ENCODE measurements around the gene NSRP1. TPM values are rescaled to one million over a fixed set of nuclear protein-coding genes. Genes with fewer than 3 reads are reported as not detected.

The NSRP1 gene
- total RNA-seq, 1 experiment from 2014 or later = 22.8 TPM

DNA sequence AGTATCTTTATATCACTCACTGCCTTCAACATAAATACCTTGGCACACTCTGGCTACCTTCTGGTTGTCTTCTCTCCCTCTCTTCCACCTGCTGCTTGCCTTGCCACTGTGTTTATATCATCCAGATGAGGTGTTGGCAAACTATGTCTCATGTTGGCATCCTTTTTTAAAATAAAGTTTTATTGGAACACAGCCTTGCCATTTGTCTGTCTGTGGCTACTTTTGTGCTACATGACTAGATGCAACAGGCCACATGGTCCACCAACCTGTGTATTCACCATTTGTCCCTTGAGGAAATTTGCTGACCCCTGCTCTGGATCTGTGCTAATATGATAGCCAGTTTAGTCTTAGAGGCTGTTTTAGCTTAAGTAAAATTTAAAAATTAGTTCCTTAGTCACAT lies 36.8 kb downstream of the NSRP1 start:
- ATAC-seq = no peak
- Mint-ChIP-seq H3K27me3 (ENCODE audit: low read depth) (no peaks in the 10 kb centered on the region), H3K9me3 (peaks cover 3% of the 10 kb centered on the region), H3K4me1 (peaks cover 3% of the 10 kb centered on the region), H3K4me3 (no peak overlapping the region), H3K27ac (no peak overlapping the region), H3K36me3 (peaks cover 16% of the 10 kb centered on the region)
- ChIA-PET POLR2A (no interaction called here), CTCF (no interaction called here)
- DNase-seq (ENCODE audit: low spot score) = no peak
- TF ChIP-seq SMAD4 (CRISPR knock-in tag; IDR thresholded peaks at IDR 0.05) (no peak), SMAD3 (CRISPR knock-in tag; IDR thresholded peaks at IDR 0.05; ENCODE audit: borderline replicate concordance) (no peak)

DNA sequence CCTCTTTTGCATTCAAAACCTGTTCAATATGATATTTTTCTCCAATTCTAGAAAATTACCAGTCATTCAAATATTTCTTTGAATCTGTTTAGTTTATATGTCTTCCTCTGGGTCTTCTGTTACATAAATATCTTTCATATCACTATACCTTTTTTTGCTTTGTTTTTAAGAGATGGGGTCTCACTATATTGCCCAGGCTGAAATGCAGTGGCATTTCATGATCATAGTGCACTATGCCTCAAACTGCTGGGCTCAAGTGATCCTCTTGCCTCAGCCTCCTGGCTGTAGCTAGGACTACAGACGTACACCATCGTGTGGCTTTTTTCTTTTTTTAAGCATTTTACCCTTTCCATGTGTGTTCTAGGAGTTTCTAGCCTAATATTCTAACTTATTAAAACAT lies 38.8 kb downstream of the NSRP1 start:
- Mint-ChIP-seq H3K36me3 (peaks cover 31% of the 10 kb centered on the region), H3K9me3 (peaks cover 12% of the 10 kb centered on the region), H3K4me1 (no peaks in the 10 kb centered on the region), H3K27ac (no peak overlapping the region), H3K27me3 (ENCODE audit: low read depth) (no peaks in the 10 kb centered on the region), H3K4me3 (no peak overlapping the region)
- no peak for DNase-seq (ENCODE audit: low spot score)
- POLR2A ChIA-PET = no interaction called here
- peak; percentile 55; the same call in 1 of the 2 replicates for TF ChIP-seq ZNF121 (CRISPR knock-in tag; IDR thresholded peaks at IDR 0.05)
- no peak for TF ChIP-seq NR2C2 (CRISPR knock-in tag; IDR thresholded peaks at IDR 0.05)
- ATAC-seq = no peak
- CTCF ChIA-PET = no interaction called here

DNA sequence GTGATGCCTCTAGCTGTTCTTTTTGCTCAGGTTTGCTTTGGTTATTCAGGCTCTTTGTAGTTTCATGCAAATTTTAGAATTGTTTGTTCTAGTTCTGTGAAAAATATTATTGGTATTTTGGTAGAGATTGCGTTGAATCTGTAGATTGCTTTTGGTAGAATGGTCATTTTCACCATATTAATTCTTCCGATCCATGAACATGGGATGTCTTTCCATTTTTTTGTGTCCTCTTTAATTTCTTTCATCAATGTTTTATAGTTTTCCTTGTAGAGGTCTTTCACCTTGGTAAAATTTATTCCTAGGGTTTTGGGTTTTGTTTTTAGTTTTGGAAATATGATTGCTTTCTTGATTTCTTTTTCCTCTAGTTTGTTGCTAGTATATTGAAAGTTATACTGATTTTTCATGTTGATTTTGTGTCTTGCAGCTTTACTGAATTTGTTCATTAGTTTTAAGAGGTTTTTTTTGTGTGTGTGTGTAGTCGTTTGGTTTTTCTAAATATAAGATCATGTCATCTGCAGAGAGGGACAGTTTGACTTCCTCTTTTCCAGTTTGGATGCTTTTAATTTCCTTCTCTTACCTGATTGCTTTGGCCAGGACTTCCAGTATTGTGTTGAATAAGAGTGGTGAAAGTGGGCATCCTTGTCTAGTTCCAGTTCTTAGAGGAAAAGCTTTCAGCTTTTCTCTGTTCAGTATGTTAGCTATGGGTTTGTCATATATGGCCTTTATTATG lies 42.4 kb downstream of the NSRP1 start:
- H3K9me3 Mint-ChIP-seq = peaks cover 12% of the 10 kb centered on the region
- H3K27me3 Mint-ChIP-seq (ENCODE audit: low read depth) = no peaks in the 10 kb centered on the region
- H3K36me3 Mint-ChIP-seq = peaks cover 31% of the 10 kb centered on the region
- CTCF ChIA-PET = no interaction called here
- POLR2A ChIA-PET = no interaction called here
- DNase-seq (ENCODE audit: low spot score) (no peak), ATAC-seq (no peak)
- no peak overlapping the region for H3K4me3 Mint-ChIP-seq
- no peaks in the 10 kb centered on the region for H3K4me1 Mint-ChIP-seq
- TF ChIP-seq, protein P1, sequence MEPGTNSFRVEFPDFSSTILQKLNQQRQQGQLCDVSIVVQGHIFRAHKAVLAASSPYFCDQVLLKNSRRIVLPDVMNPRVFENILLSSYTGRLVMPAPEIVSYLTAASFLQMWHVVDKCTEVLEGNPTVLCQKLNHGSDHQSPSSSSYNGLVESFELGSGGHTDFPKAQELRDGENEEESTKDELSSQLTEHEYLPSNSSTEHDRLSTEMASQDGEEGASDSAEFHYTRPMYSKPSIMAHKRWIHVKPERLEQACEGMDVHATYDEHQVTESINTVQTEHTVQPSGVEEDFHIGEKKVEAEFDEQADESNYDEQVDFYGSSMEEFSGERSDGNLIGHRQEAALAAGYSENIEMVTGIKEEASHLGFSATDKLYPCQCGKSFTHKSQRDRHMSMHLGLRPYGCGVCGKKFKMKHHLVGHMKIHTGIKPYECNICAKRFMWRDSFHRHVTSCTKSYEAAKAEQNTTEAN (CRISPR knock-in tag; IDR thresholded peaks at IDR 0.05) = no peak
- TF ChIP-seq, protein P2, sequence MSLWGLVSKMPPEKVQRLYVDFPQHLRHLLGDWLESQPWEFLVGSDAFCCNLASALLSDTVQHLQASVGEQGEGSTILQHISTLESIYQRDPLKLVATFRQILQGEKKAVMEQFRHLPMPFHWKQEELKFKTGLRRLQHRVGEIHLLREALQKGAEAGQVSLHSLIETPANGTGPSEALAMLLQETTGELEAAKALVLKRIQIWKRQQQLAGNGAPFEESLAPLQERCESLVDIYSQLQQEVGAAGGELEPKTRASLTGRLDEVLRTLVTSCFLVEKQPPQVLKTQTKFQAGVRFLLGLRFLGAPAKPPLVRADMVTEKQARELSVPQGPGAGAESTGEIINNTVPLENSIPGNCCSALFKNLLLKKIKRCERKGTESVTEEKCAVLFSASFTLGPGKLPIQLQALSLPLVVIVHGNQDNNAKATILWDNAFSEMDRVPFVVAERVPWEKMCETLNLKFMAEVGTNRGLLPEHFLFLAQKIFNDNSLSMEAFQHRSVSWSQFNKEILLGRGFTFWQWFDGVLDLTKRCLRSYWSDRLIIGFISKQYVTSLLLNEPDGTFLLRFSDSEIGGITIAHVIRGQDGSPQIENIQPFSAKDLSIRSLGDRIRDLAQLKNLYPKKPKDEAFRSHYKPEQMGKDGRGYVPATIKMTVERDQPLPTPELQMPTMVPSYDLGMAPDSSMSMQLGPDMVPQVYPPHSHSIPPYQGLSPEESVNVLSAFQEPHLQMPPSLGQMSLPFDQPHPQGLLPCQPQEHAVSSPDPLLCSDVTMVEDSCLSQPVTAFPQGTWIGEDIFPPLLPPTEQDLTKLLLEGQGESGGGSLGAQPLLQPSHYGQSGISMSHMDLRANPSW (CRISPR knock-in tag; conservative IDR thresholded peaks at IDR 0.05; ENCODE audit: low read depth) = no peak
- TF ChIP-seq, protein P3, sequence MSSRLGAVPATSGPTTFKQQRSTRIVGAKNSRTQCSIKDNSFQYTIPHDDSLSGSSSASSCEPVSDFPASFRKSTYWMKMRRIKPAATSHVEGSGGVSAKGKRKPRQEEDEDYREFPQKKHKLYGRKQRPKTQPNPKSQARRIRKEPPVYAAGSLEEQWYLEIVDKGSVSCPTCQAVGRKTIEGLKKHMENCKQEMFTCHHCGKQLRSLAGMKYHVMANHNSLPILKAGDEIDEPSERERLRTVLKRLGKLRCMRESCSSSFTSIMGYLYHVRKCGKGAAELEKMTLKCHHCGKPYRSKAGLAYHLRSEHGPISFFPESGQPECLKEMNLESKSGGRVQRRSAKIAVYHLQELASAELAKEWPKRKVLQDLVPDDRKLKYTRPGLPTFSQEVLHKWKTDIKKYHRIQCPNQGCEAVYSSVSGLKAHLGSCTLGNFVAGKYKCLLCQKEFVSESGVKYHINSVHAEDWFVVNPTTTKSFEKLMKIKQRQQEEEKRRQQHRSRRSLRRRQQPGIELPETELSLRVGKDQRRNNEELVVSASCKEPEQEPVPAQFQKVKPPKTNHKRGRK (CRISPR knock-in tag; IDR thresholded peaks at IDR 0.05; ENCODE audit: borderline replicate concordance) = no peak
- TF ChIP-seq FOXK1 (CRISPR knock-in tag; IDR thresholded peaks at IDR 0.05) (no peak), ZNF416 (CRISPR knock-in tag; IDR thresholded peaks at IDR 0.05) (no peak), ZNF671 (CRISPR knock-in tag; IDR thresholded peaks at IDR 0.05) (no peak)
- TF ChIP-seq, protein P4, sequence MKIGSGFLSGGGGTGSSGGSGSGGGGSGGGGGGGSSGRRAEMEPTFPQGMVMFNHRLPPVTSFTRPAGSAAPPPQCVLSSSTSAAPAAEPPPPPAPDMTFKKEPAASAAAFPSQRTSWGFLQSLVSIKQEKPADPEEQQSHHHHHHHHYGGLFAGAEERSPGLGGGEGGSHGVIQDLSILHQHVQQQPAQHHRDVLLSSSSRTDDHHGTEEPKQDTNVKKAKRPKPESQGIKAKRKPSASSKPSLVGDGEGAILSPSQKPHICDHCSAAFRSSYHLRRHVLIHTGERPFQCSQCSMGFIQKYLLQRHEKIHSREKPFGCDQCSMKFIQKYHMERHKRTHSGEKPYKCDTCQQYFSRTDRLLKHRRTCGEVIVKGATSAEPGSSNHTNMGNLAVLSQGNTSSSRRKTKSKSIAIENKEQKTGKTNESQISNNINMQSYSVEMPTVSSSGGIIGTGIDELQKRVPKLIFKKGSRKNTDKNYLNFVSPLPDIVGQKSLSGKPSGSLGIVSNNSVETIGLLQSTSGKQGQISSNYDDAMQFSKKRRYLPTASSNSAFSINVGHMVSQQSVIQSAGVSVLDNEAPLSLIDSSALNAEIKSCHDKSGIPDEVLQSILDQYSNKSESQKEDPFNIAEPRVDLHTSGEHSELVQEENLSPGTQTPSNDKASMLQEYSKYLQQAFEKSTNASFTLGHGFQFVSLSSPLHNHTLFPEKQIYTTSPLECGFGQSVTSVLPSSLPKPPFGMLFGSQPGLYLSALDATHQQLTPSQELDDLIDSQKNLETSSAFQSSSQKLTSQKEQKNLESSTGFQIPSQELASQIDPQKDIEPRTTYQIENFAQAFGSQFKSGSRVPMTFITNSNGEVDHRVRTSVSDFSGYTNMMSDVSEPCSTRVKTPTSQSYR (CRISPR knock-in tag; IDR thresholded peaks at IDR 0.05) = no peak
- H3K27ac Mint-ChIP-seq = no peak overlapping the region
